Activated CD8-positive, alpha-beta memory T cell treated with anti-CD3 and anti-CD28 coated beads, Interleukin-2, amount 50 U/mL, for 1 hour (primary cell): ENCODE data around the gene LIPN.

Experiments
- DNase-seq: peaks from one replicate; pipeline ENCODE4 v3.0.0-alpha.2; 2020; ENCODE audit errors: extremely low read depth

The LIPN gene

DNA sequence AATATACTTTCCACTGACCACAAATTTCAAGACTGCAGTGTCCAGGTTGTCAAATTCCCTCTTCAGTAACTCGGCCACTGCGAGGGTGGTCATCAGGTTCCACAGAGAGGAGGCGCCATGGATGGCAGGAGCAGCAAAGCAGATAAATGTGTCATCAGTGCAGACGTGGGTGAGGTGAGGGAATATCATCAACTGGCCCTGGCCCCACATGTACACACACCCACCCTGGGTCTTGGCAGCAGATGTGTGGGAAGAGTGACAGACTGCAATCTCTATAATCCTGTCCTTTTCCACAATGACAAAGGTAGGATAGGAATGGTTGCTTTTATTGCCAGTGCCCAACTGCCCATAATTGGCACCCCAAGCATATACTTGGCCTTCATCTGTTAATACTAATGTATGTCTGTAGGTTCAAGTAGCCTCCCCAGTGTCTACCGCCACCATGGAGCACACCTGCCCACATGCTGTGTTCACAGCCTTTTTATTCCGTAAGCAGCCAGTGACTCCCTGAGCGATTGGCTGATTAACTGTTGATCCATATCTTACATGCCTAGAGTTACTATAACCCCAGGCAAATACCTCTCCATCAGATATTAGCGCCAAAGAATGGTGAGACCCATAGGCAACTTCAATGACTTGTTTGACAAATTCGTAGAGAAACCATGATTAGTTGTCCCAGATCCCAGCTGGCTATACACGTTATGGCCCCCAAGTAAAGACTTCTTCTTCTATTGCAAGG is 26.4 kb downstream of the LIPN start:
- DNase-seq: no peak

DNA sequence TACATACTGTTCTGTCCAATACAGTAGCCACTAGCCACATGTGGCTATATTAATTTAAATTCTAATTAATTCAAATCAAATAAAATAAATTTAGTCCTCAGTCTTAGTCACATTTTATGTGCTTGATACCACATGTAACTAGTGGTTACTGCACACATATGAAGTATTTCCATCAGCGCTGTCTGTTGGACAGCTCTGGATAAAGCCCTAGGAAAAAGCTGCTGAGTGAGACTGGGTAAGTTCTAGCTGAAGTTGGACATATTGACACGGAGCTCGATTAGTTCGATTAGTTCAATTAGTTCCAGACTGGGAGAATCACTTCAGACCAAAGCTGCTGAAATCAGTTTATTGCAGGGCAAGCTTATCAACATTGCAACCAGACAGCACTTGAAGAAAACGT is 27.6 kb downstream of the LIPN start:
- no peak for DNase-seq

DNA sequence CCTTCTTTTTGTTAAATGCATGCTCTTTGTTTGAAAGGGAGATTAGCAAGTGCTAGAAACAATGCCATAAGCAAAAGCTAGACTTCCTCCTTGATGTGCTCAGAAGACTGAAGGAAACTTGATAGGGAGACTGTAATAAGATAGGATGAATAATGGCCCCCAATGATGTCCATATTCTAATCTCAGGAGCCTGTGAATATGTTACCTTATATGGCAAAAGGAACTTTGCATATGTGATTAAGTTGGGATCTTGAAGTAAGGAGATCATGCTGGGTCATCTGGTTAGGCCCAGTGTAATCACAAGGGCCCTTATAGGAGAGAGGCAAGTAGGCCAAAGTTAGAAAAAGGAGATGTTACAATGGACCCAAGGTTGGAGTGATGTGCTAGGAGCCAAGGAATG is 29.1 kb downstream of the LIPN start:
- DNase-seq: no peak

DNA sequence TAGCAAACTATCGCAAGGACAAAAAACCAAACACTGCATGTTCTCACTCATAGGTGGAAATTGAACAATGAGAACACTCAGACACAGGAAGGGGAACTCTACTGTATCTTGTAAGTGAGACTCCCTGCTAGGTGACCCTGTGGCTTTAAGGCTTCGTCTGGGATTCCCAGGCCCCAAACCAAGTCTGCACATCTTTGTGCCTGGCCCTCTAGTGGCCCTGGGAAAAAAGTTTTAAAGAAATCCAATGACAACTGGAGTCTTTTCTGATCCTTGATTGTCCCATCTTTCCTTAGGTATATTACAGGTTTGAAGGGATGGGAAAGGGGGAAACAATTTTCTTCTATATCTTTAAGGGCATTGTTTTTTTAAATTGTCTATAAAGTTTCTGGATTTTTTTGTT is 32.1 kb downstream of the LIPN start:
- DNase-seq: no peak

DNA sequence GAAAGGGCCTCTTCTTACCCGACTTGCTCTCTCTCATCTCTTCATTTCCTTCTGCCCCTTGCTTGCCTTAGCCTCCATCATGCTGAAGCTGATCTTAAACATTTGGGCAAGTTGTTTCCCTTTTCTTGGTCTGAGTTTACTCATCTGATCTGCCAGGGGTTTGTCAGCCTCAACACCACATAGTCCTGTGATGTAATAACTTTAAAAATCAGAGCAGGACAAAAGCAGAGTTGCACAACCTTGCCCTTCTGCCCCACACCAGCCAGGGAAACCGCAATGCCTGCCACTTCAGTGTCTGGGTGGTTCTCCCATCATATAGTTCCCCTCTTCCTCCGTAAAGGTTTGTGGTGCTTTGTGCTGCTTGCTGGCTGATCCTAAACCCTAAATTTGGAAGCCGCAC is 32.8 kb downstream of the LIPN start:
- DNase-seq: no peak

DNA sequence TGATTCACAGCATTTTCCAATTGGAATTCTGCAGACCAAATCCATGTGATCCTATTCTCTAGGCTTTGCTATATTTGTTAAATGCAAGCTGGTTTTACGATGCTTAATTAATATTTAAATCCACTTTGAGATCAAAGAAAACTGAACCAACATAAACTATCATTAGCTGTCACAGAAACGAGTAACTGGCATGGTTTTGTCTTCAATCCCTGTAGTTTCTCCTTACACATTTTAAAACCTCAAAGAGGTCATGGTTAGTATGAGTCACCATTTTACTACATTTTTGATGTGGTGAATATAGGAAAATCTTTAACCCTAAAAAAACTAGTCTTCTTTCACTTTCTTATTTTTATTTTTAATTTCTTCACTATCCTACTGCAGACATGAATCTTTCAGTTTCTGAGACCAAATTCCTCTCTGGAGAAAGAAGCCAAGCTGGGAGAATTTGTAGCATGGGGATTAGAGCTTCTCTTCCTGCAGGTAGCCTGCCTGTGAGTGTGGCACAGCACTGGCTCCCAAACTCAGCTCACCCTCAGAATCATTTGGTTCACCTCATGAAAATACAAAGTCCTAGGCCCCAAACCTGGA is 34.0 kb downstream of the LIPN start:
- no peak for DNase-seq

DNA sequence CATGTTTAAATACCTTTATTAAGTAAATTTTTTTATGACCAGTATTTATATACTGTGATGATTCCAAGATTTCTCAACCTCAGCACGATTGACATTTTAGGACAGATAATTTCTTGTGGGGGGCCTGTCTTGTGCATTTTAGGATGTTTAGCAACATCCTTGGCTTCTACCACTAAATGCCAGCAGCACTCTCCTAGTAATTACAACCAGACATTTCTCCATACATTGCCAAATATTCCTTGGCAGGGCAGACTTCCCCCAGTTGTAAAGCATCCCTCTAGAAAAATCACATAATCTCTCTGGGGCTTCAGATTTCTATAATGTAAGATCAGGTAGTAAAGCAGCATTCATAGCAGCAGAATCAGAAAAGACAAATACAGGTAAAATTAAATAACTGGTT is 34.9 kb downstream of the LIPN start:
- DNase-seq: no peak

DNA sequence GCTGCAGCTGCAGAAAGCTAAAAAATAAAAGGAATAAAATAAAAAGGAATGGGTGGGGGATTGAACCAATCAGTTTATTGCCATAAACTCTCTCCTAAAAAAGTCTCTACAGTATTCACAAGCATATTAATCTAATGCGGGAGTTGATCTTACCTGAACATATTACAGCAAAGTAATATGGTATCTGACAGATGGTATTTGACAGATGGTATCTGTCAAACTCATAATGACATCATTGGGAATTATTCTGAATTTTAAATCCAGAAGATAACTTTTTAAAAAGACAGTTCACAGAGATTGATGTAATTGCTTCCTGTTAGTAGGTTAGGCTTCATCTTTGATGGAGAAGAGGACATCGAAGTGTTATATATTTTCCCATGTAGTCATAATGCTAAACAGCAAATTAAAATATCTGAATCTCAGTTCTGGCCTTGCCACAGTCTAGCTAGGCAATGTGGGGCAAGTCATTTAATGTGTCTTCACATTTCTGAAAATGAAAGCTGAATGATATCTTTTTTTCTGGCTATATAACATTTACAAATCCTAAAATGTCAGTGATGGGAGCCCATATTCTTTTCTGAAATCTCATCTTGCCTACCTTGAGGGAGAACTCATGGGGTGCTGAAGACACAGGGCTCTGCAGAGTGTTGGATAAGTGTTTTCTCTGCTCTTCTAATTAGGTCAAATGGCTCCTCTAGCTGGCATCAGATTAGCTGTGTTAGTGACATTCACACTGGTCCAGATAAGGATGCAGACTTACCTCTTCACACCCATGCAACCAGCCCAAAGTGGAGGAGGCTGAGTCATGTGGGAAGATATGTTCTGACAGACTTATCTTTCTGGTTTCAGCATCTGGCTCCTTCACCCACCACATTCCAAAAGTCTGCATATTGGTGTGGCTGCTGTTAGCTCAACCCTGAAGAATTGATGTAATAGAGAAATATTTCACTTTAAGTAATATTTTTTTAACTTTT is 40.6 kb downstream of the LIPN start:
- DNase-seq: no peak

DNA sequence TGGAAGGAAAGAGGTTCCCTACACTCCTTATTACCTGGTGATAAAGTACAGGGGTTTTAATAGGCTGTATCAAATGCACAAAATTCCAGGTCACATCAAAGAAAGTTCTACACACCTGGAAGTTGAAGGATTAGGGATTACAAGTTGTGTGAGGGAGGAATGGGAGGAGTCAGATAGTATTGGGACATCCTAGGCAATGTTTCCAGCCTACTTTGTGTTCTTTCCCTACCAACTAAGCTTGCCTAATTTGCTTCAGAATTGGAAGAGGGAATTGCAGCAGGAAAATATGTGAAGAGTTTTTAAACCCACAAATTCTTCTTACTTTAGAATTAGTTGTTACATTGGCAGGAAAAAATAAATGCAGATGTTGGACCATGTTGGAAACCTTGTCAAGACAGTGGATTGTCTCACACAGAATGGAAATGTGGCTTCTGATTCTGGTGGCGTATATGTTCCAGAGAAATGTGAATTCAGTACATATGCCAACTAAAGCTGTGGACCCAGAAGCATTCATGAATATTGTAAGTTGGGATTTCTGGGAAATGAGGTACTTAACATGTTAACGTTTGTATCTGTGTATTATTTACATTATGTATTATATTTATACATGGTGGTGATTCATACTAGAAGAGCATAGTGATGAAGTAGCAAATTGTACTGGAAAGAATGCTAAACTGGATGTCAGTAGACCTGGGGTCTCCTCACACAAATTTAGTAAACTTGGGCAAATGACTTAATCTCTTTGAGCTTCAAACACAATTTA is 42.9 kb downstream of the LIPN start, which contains the start of gene LIPM:
TSS of gene LIPM (plus strand) at position 208 of the 763 bp plus-strand sequence. CDS start at position 375, 167 bp downstream.
- no peak for DNase-seq

DNA sequence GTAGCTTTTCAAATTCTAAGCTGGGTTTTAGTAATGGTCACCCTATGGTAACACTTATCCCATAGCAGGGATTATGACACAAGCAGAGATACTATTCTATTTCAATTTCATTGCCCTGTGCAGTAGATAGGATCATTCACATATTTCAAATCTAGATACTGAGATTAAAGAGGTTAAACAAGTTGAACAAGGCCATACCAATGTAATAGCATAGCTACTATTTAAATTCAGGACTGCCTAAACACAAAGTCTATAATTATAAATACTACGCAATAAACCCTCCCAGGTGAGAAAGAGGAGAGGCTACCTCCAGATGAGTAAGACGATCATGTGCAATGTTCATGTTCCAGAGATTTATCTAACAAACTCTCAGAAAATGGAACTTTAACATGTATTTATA is 43.8 kb downstream of the LIPN start:
- DNase-seq: no peak

DNA sequence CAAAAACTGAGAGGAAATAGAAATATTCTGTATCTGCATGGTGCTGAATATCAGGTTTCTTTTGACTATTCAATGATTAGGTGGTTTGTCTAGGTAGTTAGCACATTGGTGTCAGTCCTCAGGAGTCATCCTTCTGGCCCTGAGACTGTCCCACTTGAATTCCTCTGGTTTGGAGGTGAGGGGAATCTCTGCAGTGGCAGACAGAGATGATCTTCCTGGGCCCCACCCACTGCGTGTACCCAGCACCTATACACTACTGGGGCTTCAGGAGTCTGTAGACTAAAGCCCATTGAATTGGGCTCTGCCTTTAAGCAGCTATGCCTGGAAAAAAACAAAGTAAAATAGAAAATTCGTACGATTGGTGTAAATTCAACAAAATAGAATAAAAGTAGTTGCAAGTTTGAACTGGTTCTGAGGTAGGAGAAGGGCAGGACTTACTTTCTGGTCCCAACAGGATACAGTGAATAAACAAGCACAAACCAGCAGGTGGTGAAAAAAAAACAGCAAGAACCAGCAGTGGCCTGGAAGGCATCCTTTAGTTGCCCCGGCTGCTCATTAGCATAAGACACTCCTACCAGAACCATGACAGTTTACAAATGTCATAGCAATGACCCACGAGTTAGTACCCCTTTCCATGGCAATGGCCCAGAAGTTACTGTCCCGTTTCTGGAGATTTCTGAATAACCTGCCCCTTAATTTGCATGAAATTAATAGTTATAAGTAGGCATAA is 44.4 kb downstream of the LIPN start:
- no peak for DNase-seq

DNA sequence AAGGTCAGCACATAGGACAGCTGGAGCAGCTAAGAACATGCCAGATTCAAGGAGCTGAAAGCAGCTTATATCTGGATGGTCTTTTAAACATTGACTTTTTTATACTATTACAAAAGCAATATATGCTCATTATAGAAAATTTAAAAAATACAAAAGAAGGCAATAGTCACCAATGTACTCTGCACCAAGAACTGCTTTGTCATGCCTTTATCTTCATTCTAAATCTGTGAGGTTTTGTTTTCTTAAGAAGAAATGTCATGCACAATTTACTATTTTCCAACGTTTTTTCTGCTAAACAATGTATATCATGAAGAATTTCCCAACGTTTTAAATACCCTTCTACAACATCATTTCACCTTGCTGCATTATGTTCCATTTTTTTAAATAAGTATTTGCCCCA is 45.5 kb downstream of the LIPN start:
- DNase-seq: no peak

DNA sequence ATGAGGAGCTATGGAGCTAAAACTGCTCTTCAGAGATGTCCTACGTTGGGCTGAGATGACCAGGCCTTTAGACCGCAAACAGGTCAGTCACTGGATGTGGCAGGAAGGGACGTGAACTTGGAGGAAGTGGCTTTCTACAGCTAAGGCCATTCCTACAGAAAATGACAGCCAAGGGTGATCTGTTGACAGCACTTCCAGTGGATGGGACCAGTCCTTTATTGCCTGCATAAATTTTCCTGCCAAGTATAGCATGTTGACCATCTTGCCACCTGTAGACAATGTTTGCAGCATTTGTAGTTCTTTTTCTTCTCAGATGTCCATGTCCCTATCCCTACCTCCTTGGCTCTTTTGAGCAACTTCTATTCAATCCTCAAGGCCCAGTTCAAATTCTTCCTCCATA is 46.1 kb downstream of the LIPN start:
- DNase-seq: no peak

DNA sequence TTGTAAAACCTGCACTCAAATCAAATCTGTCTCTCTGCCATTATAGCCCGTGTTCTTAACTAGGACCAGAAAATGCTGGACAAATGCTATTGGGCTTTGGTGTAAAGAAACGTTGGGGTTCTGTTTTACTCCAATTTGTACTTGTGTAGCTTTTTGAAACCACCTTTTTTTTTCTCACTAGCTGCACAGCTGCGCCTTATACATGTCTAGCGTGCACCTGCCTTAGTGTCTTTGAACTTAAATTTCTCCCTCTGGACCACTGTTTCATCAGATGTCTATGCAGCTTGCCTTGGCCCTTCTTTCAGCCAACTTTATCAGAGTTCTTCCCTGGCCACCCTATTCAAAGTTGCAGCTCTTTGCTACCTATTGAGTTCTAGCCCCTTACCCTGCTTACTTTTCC is 49.8 kb downstream of the LIPN start:
- no peak for DNase-seq

DNA sequence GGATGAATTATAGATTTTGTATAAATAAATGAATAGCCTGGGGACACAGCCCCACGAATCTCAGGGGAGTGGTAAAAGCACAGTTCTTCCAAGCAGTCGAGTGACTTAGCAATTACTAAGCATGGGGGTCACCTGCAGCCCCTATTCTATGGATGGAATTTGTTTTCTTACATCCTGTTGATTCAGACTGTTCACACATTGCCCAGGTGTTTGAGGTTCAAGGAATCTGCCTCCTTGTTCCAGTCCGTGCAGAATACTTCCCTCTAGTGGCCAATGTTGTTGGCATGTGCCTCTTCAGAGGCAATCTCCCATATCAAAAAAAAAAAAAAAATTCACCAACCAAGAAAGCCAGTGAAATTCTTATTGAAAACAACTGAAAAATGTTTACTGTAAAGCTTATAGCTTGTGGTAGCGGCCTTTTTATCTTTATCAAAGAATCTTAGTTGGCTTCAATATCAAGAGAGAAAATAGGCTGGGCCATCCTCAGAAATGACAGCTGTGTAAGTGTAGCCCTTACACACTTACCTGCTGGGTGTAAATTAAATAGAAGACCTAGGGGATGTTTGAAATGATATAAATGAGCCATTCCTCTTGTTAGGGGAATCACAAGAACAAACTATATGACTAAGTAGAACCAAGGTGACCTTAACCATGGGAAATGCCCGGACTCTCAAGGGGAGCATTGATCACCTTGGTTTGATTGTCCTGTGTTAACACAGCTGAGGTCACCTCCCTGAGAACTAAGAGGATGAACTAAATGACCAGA is 50.6 kb downstream of the LIPN start:
- DNase-seq: peak; percentile 10

DNA sequence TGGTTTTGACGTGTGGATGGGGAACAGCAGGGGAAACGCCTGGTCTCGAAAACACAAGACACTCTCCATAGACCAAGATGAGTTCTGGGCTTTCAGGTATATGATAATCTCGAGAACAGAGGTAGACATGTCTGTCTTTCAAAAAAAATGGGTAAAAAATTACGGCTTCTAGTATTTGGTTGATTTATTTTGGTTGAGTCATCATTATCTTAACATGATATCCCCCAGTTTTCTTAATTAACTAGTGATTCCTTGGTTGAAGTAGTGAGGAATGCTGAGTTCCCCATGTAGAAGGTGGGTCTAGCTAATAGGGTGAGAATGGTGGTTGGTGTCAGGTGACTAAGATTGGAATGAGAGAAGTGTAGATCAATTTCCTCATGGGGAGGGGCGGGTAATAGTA is 53.4 kb downstream of the LIPN start:
- DNase-seq: no peak

DNA sequence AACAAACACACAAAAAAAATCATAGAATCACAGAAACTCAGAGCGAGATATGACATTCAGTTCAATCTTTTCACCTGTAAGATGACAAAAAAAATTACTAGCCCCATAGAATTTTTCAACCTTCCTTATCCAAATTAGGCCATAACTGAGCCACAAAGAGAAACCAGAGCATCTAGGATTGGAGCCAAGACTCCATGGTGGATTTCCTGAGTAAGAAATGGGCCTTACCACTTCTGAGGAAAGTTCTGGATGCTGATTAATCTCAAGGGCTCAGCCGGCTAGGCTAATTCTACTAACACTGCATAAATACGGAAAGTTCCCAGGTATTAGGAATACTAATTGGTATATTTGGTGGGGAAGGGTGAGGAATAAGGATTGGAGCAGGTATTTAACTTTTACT is 59.5 kb downstream of the LIPN start:
- no peak for DNase-seq

DNA sequence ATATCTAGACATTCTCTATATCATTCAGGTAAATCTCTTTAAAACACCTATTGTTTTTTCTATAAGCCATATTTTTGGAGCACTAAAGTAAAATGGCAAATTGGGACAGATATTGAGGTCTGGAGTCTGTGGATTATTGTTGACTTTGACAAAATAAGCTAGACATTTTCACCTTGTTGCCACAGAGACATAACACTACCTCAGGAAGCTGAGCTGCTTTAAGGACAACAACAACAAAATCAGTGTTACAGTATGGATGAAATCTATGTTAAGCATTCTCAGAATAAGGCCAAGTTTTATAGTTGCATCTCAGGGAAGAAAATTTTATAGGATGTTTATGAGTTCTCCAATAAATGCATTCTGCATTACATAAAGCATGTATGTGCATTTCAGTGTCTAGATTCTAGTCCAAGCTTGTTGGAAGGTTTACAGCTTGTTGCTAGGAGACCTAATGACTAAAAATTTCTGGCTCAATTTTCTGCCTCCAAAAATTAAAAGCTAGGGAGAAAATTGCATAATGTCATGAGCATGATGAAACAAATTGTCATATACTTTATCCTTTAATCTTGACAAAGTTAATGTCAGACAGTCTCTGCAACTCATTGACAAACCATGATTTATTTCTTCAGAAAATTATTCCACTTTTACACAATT is 61.1 kb downstream of the LIPN start:
- no peak for DNase-seq

DNA sequence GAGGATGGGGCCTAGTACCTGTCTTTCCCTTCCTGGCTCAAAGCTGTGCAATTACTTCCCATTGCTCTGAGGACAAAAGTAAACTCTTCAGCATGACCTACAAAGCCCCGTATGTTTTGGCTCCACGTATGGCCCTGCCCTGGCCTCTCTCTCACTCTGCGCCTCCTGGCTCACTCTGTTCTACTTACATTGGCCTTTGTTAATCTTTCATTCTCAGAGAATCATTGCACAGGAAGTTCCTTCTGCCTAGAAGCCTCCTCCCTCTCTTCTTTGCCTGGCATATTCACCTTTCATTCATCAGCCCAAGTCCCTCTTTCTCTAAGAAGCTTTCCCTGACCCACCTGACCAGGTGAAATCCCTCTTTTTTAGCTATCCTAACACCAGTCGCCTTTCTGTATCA is 66.6 kb downstream of the LIPN start:
- no peak for DNase-seq

DNA sequence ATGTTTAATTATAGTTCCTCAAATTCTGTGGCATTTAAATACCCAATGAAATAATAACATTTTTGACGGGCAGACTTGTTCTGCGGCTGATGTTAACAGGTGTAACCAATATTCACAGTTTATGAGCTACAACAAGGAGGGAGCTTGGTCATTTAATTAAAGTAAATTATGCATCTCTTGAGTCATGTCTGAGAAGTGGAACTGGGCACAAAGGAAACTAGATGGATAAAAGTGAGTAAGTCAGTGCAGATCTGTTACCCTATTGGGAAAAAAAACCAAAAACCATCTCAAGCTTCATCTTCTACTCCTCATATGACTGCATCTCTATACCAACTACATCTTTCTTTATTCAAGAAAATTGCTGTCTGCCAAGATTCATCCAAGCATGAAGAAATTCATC is 67.9 kb downstream of the LIPN start:
- DNase-seq: no peak
